GM18909 (cell line): ENCODE data around the gene IQCC.

Experiments used
- ATAC-seq: cut with Tn5 transposase; IDR thresholded peaks from one replicate; pipeline ENCODE4 v1.9.1; 2021; ENCODE audit warnings: mild to moderate bottlenecking; ENCODE audit not compliant: unreplicated experiment, poor library complexity

The IQCC gene

DNA sequence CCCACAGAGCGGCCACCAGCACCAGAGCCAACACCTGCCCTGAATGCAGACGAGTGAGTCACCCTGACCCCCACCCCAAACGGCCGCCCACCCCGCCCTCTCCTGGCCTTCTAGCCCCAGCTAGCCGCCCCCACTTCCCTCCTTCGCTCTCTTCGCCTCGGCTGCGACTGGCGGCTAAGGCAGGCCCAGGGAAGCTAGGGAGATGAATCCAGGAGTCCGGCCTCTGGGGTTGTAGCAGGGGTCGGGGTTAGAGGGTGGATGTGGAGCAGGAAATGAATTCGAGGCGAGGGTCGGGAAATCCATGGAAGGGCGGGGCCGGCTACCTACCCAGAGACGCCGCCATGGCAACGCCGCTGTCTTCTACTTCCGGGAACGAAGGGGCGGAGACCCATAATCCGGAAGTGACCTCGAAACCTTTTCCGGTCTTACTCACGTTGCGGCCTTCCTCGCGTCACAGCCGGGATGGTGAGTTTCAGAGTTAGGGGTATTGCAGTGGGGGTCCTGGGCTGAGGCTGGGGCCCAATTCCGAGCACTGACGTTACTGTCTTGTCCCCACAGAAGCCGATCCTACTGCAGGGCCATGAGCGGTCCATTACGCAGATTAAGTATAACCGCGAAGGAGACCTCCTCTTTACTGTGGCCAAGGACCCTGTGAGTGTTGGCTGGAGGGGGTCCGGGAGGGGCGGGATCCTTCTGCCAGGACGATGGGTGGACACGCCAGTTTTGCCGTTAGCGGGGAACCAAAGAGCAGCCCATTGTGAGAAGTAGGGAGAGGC is 16.7 kb downstream of the IQCC start, which contains the start of the genes EIF3I and TMEM234:
EIF3I (plus strand) TSS at position 428 of the 776 bp plus-strand sequence; CDS start at position 463, 35 bp downstream.
TMEM234 (minus strand) TSS at position 374 of the 776 bp plus-strand sequence; CDS start at position 343, 31 bp downstream.
- ATAC-seq = peak; percentile 90

GRCh38 chr1:32223683-32224082 is 18.2 kb downstream of the IQCC start:
- no peak for ATAC-seq

DNA sequence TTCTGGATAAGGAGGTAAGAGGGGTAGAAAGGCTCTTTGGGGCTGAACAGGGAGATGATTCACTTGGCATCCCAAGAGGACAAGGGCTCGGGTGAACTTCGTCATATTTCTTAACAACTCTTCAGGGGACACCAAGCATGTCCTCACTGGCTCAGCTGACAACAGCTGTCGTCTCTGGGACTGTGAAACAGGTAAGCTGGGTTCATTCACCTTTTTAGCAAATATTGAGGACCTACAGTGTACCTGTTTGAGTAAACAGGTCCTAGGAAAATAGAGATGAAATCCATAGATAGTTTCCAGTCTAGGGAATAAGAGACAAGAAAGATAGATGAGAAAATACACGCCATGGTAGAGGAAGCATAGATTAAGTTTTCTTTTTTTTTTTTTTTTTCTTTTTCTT is 18.8 kb downstream of the IQCC start:
- ATAC-seq = no peak

DNA sequence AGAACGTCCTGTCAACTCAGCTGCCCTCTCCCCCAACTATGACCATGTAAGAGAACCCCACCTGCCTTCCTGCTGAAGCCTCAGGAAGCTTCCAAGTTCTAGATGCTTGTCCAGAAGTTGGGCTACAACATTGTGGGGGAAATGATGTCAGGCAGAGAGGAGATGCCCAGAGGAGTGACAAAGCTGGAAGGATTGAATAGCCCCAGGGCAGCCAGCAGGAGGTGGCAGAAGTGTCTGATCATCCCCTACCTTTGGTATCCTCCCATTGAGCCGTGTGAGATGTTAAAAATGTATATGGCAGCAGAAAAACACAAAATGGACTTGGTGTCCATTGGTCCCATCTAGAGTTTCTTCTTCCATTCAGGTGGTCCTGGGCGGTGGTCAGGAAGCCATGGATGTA is 23.3 kb downstream of the IQCC start:
- no peak for ATAC-seq

GRCh38 chr1:32231843-32232432 is 26.5 kb downstream of the IQCC start:
- ATAC-seq = no peak

GRCh38 chr1:32232558-32233304 is 27.3 kb downstream of the IQCC start:
- no peak for ATAC-seq

DNA sequence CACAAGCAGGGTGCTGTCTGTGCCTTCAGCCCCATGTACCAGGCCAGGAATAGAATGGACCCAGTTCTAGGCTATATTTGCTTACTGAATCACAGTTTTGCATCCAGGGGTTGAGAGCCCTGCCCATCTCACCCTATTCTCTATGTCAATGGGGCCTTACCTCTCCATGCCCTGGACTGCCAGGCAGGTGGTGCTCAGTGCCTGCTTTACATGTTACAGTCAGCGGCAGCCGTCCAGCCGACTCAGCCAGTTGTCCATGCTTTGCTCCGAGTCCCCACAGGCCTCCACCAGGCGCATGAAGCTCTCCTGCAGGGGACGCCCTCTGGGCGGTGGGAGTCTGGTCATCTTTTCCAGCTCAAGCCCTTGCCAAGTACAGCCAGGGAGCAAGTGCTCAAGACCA is 29.3 kb downstream of the IQCC start:
- no peak for ATAC-seq

DNA sequence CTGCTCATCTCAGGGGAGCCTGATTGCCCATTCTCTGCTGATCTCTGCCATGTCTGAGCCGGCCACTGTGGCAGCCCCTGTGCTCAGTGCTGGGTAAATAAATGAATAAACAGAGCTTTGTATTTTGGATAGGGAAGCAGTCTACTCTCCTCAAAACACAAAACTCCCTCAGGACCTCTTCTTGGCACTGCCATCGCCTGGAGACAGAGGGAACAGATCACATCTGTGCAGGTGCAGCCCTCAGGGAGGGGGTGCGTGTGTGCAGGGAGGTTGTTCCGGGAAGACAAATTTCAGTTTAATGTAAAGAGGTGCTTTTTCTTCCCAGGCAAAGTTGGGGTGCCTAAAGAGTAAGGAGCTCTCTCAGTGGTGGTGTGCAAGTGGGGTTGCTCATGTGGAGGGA is 33.9 kb downstream of the IQCC start:
- no peak for ATAC-seq

DNA sequence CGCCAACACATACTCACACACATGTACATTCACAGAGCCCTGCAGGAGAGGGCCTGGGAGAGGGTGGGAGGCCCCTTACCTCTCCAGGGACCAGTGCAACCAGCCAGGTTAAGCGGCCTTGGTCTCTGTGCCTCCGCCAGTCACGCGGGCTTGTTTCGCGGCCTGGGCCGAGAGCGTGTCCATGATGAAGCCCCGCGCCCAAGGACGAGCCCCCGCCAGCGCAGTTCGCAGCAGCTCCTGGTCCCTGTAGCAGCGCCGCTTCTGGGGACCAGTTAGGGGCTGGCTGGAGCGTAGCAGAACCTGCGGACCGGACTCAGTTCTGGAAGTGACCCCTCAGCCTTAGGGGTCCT is 34.3 kb downstream of the IQCC start:
- no peak for ATAC-seq

DNA sequence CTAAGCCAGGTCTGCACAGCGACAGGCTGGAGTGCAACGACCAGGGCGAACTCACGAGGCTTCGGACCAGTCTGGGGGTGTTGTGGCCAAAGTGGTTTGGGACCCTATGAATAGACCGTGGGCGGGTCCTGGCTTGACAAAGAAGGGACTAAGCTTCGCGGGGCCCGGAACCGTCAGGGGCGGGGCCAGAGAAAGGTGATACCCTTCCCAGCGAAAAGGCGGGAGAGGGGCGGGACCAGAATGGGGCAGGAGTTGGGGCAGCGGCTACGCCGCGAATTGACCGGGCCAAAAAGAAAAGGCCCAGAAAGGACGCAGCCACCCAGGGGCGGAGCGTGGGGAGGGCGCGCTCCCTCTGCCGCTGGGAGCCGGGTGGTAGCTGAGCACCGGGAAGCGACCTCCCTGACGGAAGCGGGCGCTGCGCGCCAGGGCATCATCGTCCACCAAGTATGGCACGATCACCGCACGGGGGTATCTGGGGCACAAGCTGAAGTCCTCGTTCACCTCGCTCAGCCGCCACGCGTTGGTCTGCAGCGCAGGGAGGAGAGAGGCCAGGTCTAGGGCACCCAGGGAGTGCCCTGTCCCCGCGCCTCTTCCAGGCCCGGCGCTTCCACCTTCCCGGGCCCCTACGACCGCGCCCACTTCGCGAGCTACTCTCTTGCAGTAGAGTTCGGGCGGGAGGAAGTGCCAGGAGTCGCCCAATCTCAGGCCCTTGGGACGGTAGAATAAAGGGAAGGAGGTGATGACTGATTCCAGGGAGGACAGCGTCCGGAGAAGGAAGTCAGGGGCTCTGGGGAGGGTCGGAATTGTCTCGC is 34.9 kb downstream of the IQCC start:
- peak; percentile 56 for ATAC-seq

DNA sequence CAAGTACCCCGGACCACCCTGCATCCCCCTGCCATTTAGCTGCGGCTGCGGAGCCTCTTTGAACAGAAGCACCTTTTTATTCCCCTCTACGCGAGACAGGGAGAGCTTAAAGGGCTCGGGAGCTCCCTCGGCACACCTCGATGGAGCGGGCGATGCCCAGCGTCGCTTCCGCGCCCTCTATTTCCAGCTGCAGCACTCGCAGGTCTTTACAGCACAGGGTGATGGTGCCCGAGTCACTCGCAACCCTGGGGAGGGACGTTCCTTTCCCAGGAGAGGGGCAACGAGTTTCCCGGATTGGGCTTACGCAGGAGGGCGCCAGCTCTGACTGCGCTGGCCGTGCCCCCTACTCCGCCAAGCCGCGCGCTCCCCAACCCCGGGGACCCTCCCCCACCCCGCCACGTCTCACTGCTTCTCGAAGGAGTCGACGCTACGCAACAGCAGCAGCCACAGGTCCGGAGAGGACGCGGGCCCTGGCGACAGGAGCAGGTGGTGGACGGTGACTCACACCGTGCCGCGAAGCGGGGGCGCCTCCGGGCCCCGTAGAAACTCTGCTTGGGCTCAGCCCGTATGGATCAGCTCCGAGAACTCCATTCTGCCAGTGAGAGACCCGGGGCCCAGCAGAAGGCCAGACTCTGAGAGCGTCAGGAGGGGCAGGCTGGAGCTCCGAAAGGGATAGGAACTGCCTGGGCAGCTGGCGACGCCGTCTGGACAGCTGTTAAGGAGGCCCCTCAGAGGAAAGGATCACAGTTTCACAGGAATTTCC is 35.7 kb downstream of the IQCC start:
- ATAC-seq = peak; percentile 40

GRCh38 chr1:32242341-32242851 is 36.9 kb downstream of the IQCC start:
- no peak for ATAC-seq

- no peak for ATAC-seq
Observed at GRCh38 chr1:32246888-32247273, 41.4 kb downstream of the IQCC start, which contains the start of gene FAM167B. FAM167B (plus strand) TSS chr1:32247222; CDS start chr1:32247422, 200 bp downstream.

DNA sequence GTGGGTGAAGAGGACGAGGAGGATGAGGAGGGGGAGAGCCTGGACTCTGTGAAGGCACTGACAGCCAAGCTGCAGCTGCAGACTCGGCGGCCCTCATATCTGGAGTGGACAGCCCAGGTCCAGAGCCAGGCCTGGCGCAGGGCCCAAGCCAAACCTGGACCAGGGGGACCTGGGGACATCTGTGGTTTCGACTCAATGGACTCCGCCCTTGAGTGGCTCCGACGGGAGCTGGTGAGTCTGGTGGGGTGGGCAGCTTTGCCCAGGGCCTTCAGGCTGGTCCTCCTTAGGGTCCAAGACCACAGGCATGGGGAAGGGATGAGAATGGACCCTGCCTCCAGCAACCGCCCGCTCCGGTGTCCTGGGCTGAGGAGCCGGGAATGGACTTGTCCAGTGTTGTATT is 42.0 kb downstream of the IQCC start:
- ATAC-seq = no peak

GRCh38 chr1:32247983-32248889 is 42.8 kb downstream of the IQCC start:
- ATAC-seq = no peak

- ATAC-seq = peak; percentile 60
Observed at GRCh38 chr1:32249831-32250525, 44.5 kb downstream of the IQCC start.

DNA sequence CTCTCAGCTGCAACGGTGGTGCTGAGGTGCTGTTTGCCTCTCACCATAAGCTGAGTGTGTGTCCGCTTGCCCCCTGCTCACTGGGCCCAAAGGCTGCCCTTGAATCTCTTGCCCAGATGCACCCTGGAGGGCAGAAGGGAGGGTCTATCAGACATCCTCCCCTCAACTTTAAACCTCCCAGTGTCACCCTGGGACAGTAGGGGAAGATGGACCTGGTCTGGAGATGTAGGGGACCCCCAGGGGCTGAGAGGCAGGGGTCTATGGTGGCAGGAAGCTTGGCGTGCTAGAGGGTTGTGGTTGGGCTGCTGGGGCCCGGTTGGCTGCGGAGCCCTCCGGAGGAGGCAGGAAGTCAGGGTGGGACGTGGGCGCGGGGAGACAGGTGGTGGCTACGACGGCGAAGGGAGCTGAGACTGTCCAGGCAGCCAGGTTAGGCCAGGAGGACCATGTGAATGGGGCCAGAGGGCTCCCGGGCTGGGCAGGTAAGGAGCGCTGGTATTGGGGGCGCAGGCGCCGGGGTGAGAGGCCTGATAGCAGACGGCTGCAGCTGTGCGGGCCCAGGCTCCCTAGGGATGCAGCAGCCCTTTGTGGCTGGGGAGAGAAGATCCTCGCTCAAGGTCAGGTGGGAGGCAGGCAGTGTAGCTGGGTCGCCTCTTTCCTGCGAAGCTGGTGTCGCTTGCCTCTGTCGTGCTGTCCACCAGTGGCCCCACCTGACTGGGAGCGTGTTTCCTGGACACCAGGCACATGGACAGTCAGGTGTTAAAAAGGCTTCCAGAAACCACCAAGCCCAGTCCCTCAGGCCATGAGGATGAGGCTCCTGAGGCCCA is 45.6 kb downstream of the IQCC start, which contains the start of gene LCK:
LCK (plus strand) TSS at position 373 of the 824 bp plus-strand sequence. CDS start 23,065 bp downstream, outside the sequence.
- peak; percentile 31 for ATAC-seq
